Osteoblast (primary cell): ENCODE results near the gene GTSE1. TPM values are rescaled to one million over a fixed set of nuclear protein-coding genes. Genes with fewer than 3 reads are reported as not detected.

Experiments used
- DNase-seq: peaks from one replicate; pipeline ENCODE4 v3.0.0; 2011; ENCODE audit warnings: low spot score, mixed read lengths; ENCODE audit not compliant: insufficient read length; ENCODE audit errors: missing footprints
- H2AFZ ChIP-seq: 2 replicates; pipeline ENCODE4 v1.6.0; 2011; ENCODE audit warnings: mild to moderate bottlenecking, low read length
- H3K27ac ChIP-seq: 2 replicates; pipeline ENCODE4 v1.5.1; 2011; ENCODE audit warnings: mild to moderate bottlenecking, low read depth, low read length, moderate library complexity
- H3K27me3 ChIP-seq: 2 replicates; pipeline ENCODE4 v1.6.0; 2012; ENCODE audit warnings: mild to moderate bottlenecking, control low read depth, inconsistent platforms, low read length, moderate library complexity; ENCODE audit not compliant: insufficient read depth
- H3K36me3 ChIP-seq: 2 replicates; pipeline ENCODE4 v1.5.1; 2011; ENCODE audit warnings: mild to moderate bottlenecking, low read length, control low read depth, moderate library complexity; ENCODE audit not compliant: insufficient read depth
- H3K4me1 ChIP-seq: 2 replicates; pipeline ENCODE4 v1.5.1; 2011; ENCODE audit warnings: mild to moderate bottlenecking, low read length, control low read depth, moderate library complexity; ENCODE audit not compliant: insufficient read depth
- H3K4me2 ChIP-seq: 2 replicates; pipeline ENCODE4 v1.6.0; 2011; ENCODE audit warnings: mild to moderate bottlenecking, low read length; ENCODE audit not compliant: insufficient read depth
- H3K4me3 ChIP-seq: fragments of 200-600 bp; sonication (generic); 3 replicates; pipeline ENCODE4 v1.5.1; 2012; ENCODE audit warnings: mild to moderate bottlenecking, low read length, inconsistent platforms; ENCODE audit not compliant: insufficient read depth
- H3K79me2 ChIP-seq: 2 replicates; pipeline ENCODE4 v1.6.0; 2012; ENCODE audit warnings: mild to moderate bottlenecking, low read length, control low read depth, inconsistent platforms; ENCODE audit not compliant: insufficient read depth
- H3K9me3 ChIP-seq: 2 replicates; pipeline ENCODE4 v1.5.1; 2011; ENCODE audit warnings: low read depth, low read length, control low read depth
- H4K20me1 ChIP-seq: 2 replicates; pipeline ENCODE4 v1.6.0; 2012; ENCODE audit warnings: mild to moderate bottlenecking, low read length, control low read depth; ENCODE audit not compliant: insufficient read depth
- total RNA-seq: library from RNA; depleted of rRNA; stranded (reverse); fragments of >200 nt; gene quantifications from 2 replicates; pipeline ENCODE4 v1.2.3, GENCODE V29; 2012
- TF ChIP-seq, protein P1 (sequence below): IDR thresholded peaks from 2 replicates; pipeline ENCODE4 v1.5.1; 2011; ENCODE audit warnings: mild to moderate bottlenecking, low read depth, low read length, moderate library complexity; ENCODE audit errors: extremely low read depth

Gene GTSE1
- total RNA-seq, 1 donor = 1.8 TPM

DNA sequence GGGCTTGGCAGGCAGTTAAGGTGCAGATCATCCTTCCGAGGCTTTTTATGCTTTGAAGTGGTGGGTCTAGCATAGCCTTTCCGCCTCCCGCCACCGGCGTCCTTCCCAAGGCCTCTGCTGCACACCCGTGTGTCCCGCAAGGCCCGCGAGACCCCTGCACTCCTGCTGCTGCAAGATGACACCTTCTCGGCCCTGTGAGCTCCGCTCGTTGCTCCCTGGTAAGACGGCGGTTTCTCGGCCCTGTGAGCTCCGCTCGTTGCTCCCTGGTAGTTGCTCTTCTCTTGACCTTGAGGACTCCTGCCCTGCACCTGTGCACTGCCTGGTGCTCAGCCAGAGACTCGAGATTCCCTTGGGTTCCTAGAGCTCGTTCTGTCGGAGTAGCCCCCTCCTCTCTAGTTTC is 21.0 kb downstream of the GTSE1 start:
- no peak overlapping the region for H3K4me2 ChIP-seq
- peaks cover 30% of the 10 kb centered on the region for H3K79me2 ChIP-seq
- peak; percentile 34 for DNase-seq
- H3K36me3 ChIP-seq = peaks cover 15% of the 10 kb centered on the region
- no peak overlapping the region for H2AFZ ChIP-seq
- H3K4me3 ChIP-seq = no peak overlapping the region
- H3K27ac ChIP-seq = no peak overlapping the region
- no peaks in the 10 kb centered on the region for H3K9me3 ChIP-seq
- no peaks in the 10 kb centered on the region for H4K20me1 ChIP-seq
- no peaks in the 10 kb centered on the region for H3K27me3 ChIP-seq
- TF ChIP-seq, protein P1, sequence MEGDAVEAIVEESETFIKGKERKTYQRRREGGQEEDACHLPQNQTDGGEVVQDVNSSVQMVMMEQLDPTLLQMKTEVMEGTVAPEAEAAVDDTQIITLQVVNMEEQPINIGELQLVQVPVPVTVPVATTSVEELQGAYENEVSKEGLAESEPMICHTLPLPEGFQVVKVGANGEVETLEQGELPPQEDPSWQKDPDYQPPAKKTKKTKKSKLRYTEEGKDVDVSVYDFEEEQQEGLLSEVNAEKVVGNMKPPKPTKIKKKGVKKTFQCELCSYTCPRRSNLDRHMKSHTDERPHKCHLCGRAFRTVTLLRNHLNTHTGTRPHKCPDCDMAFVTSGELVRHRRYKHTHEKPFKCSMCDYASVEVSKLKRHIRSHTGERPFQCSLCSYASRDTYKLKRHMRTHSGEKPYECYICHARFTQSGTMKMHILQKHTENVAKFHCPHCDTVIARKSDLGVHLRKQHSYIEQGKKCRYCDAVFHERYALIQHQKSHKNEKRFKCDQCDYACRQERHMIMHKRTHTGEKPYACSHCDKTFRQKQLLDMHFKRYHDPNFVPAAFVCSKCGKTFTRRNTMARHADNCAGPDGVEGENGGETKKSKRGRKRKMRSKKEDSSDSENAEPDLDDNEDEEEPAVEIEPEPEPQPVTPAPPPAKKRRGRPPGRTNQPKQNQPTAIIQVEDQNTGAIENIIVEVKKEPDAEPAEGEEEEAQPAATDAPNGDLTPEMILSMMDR = no peak
- no peaks in the 10 kb centered on the region for H3K4me1 ChIP-seq

DNA sequence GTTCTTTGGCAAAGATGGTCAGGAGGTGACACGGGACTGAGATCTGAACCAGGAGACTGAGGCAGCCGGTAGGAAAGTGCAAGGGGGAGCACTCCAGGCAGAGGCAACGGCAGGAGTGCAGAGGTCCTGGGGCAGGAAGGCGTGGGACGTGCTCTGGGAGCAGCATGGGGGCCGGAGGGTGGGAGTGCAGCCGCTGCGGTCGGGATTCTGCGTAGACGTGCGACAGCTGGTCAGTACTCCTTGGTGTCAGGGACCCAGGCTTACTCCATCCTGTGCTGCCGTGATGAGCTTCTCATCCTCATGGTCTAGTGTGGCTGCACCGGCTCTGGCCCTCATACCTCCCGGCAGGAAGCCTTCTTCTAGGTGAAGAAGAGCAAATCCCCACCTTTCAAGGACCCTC is 21.9 kb downstream of the GTSE1 start:
- Histone ChIP-seq H3K79me2 (peaks cover 30% of the 10 kb centered on the region), H3K27me3 (no peaks in the 10 kb centered on the region), H4K20me1 (no peaks in the 10 kb centered on the region), H3K9me3 (no peaks in the 10 kb centered on the region), H2AFZ (no peak overlapping the region), H3K4me2 (no peak overlapping the region), H3K4me3 (no peak overlapping the region), H3K4me1 (no peaks in the 10 kb centered on the region), H3K27ac (no peak overlapping the region), H3K36me3 (peaks cover 15% of the 10 kb centered on the region)
- DNase-seq = no peak
- TF ChIP-seq, protein P1 = no peak

GRCh38 chr22:46319319-46319718 is 22.6 kb downstream of the GTSE1 start:
- Histone ChIP-seq H3K27ac (no peak overlapping the region), H3K4me1 (no peaks in the 10 kb centered on the region), H3K9me3 (no peaks in the 10 kb centered on the region), H4K20me1 (no peaks in the 10 kb centered on the region), H3K79me2 (peaks cover 26% of the 10 kb centered on the region), H3K36me3 (peaks cover 19% of the 10 kb centered on the region), H3K4me3 (no peak overlapping the region), H2AFZ (no peak overlapping the region), H3K4me2 (no peak overlapping the region), H3K27me3 (no peaks in the 10 kb centered on the region)
- TF ChIP-seq, protein P1 = no peak
- DNase-seq = no peak

DNA sequence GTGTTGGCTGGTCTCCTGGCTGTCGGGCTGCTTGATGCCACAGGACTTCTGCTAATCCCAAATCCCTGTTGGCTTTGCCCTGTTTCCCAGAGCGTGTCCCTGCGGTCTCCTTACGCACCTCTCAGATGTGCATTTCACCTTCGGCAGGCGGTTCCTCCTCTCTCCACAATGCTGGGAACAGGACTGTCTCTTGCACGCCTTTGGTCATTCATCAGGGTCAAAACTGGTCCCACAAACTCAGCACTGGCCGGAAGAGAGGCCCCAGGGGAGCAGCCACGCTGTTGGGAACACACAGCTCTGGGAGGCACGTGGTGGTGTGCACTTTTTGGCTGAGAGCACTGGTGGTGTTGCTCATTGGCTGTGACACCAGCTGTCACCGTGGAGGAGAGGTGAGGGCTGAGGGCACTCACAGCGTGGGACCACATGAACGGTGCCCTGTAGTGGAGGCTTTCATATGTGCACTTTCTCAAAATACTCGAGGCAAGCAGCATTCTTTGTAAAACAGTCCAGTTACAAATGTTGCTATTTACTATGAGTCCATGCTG is 23.6 kb downstream of the GTSE1 start:
- H3K27me3 ChIP-seq = no peaks in the 10 kb centered on the region
- no peaks in the 10 kb centered on the region for H4K20me1 ChIP-seq
- peaks cover 24% of the 10 kb centered on the region for H3K36me3 ChIP-seq
- no peak overlapping the region for H2AFZ ChIP-seq
- H3K79me2 ChIP-seq = peaks cover 26% of the 10 kb centered on the region
- TF ChIP-seq, protein P1 = no peak
- DNase-seq = peak; percentile 43
- no peak overlapping the region for H3K4me3 ChIP-seq
- no peak overlapping the region for H3K27ac ChIP-seq
- no peaks in the 10 kb centered on the region for H3K4me1 ChIP-seq
- H3K4me2 ChIP-seq = no peak overlapping the region
- H3K9me3 ChIP-seq = no peaks in the 10 kb centered on the region
